Heart left ventricle (tissue), 16 donors: ENCODE data around the gene ZNF440. TPM values are rescaled to one million over a fixed set of nuclear protein-coding genes. Genes with fewer than 3 reads are reported as not detected.

Source experiments
- ATAC-seq, 4 donors: fragments of 200-7000 bp; cut with Tn5 transposase; one replicate each; pipeline ENCODE4 v1.9.1; 2020 to 2022; ENCODE audit warnings: moderate library complexity in 4 of 4, mild to moderate bottlenecking in 3 of 4, moderate number of reproducible peaks in 1 of 4
- DNase-seq, 5 donors: peaks; one replicate each; pipeline ENCODE4 v3.0.0-alpha.2; 2020
- H3K27ac ChIP-seq, 12 donors: fragments of 200-600 bp; sonication (generic) in 4 of 12; one replicate each; pipeline versions ENCODE4 v1.5.0 to v1.8.0; 2016 to 2022; ENCODE audit warnings: mild to moderate bottlenecking in 2 of 12
- H3K27me3 ChIP-seq, 9 donors: fragments of 200-600 bp; sonication (generic) in 2 of 9; one replicate each; pipeline versions ENCODE4 v1.5.1 to v1.8.0; 2016 to 2022; ENCODE audit warnings: mild to moderate bottlenecking in 3 of 9
- H3K36me3 ChIP-seq, 9 donors: fragments of 200-600 bp; sonication (generic) in 2 of 9; one replicate each; pipeline versions ENCODE4 v1.5.0 to v1.8.0; 2018 to 2022; ENCODE audit warnings: mild to moderate bottlenecking in 2 of 9
- H3K4me1 ChIP-seq, 12 donors: fragments of 200-600 bp; sonication (generic) in 4 of 12; one replicate each; pipeline versions ENCODE4 v1.5.0 to v1.8.0; 2016 to 2022; ENCODE audit warnings: mild to moderate bottlenecking in 3 of 12
- H3K4me3 ChIP-seq, 12 donors: fragments of 200-600 bp; sonication (generic) in 4 of 12; one replicate each; pipeline versions ENCODE4 v1.5.0 to v1.8.0; 2017 to 2022; ENCODE audit warnings: mild to moderate bottlenecking in 9 of 12, moderate library complexity in 4 of 12
- H3K9me3 ChIP-seq, 12 donors: fragments of 200-600 bp; sonication (generic) in 4 of 12; one replicate each; pipeline versions ENCODE4 v1.5.0 to v1.8.0; 2016 to 2022; ENCODE audit warnings: mild to moderate bottlenecking in 1 of 12
- POLR2A ChIP-seq, 2 donors: fragments of 450-650 bp; IDR thresholded peaks; one replicate each; pipeline ENCODE4 v1.6.1; 2017; ENCODE audit warnings: antibody characterized with exemption in 2 of 2, mild to moderate bottlenecking in 2 of 2, moderate library complexity in 2 of 2
- WGBS, 4 donors: extraction: QIAGEN DNeasy Blood & Tissue Kit in 2 of 4; methylation state at CpG; one replicate each; pipeline versions ENCODE4 v1.1.5 to v1.1.7; 2013 to 2018; 5-methylcytosine and 5-hydroxymethylcytosine counted together
- intact Hi-C, 10 donors: fragments of 100-400 bp; cut with DNase I; formaldehyde crosslinking; loops; one replicate each; pipeline versions ENCODE4 v1.11.1 to v1.14.2; 2022
- polyA plus RNA-seq, 2 donors: library from polyadenylated mRNA; stranded (reverse); fragments of 200-250 nt; gene quantifications; one replicate each; pipeline ENCODE4 v1.2.3, GENCODE V29; 2013
- total RNA-seq, 9 donors: library from RNA; depleted of rRNA in 2 of 9; stranded (reverse); fragments of >200 nt in 2 of 9; fragmentation: NEBNext Ultra II Directional in 3 of 9; extraction: Animal tissue kit (Norgen Biotek cat#: 25700) in 3 of 9; gene quantifications; one replicate each; pipeline versions ENCODE4 v1.1.0 to v1.2.4, GENCODE V29; 2016 to 2023
- TF ChIP-seq, protein P1 (sequence below), 12 donors: fragments of 200-600 bp; sonication (generic) in 4 of 12; IDR thresholded peaks; one replicate each; pipeline versions ENCODE4 v1.5.0 to v1.8.0; 2018 to 2022; ENCODE audit warnings: antibody characterized with exemption in 12 of 12, mild to moderate bottlenecking in 5 of 12
- donor health status: ischemic (EF 13 %, LVEDD 7.1; RV severe dilation, severe dysfunction).
- donor health status: healthy with polysubstance abuse.
- donor health status: DM: no; HTN: yes; CAD: no.
- donor health status: DM: no; HTN: no; CAD: no.
- donor health status: ischemic (EF 25% LVEDD 6.9; RV normal size, moderate dysfunction).
- donor health status: ischemic (EF 25% LVEDD 5.7; RV mildly dilated, moderate dysfunction).
- donor health status: healthy.
- donor health status: DM: yes; HTN: yes; CAD: no.
- donor health status: ischemic (EF 35%, LVEDD 5.7; RV mildly dilated, moderate dysfunction).
- donor health status: nonischemic (EF 11% LVEDD 7.7; RV severe dilation, severe dysfunction).
- donor health status: DM: yes; HTN: yes; CAD: no.
- donor health status: PGD.
- donor health status: ischemic (EF 29% LVEDD 5.4; RV normal size, mild dysfunction).
- donor health status: nonischemic (EF 23%, LVEDD 6.1; RV moderate dilation, normal function).

ZNF440 gene
- total and polyA plus RNA-seq, 11 donors: 2.5 to 6.6 (median 5.0) TPM

DNA sequence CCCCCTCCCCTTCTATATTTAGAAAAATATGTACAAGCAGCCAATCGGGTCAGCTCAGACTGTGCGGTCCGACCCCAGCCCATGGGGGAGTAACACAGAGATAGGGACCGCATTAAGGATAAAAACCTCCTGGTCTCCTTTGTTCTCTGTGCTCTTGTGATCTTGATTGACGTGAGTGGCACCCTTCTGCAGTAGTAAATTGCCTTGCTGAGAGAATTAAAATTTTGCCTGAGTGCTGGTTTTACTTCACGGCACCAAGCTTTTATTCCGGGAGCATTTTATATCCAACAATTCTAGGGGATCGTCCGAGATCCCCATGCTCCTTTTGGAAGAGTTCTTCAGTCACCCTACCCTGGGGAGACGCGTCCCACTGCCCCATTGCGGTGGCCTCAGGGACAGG, 66.5 kb downstream of the ZNF440 start:
- Histone ChIP-seq H3K27ac (no peak overlapping the region), H3K4me3 (no peak overlapping the region), H3K4me1 (peaks cover 0 to 4% (median 0%) of the 10 kb centered on the region in 12 donors), H3K36me3 (no peaks in the 10 kb centered on the region), H3K9me3 (no peaks in the 10 kb centered on the region), H3K27me3 (no peaks in the 10 kb centered on the region)
- TF ChIP-seq, protein P1, sequence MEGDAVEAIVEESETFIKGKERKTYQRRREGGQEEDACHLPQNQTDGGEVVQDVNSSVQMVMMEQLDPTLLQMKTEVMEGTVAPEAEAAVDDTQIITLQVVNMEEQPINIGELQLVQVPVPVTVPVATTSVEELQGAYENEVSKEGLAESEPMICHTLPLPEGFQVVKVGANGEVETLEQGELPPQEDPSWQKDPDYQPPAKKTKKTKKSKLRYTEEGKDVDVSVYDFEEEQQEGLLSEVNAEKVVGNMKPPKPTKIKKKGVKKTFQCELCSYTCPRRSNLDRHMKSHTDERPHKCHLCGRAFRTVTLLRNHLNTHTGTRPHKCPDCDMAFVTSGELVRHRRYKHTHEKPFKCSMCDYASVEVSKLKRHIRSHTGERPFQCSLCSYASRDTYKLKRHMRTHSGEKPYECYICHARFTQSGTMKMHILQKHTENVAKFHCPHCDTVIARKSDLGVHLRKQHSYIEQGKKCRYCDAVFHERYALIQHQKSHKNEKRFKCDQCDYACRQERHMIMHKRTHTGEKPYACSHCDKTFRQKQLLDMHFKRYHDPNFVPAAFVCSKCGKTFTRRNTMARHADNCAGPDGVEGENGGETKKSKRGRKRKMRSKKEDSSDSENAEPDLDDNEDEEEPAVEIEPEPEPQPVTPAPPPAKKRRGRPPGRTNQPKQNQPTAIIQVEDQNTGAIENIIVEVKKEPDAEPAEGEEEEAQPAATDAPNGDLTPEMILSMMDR (IDR thresholded peaks at IDR 0.05): no peak
- TF ChIP-seq POLR2A (IDR thresholded peaks at IDR 0.05): no peak
- DNase-seq (no peak), ATAC-seq (no peak)
- WGBS, 4 donors: 89 to 93% (median 91%) methylated on average over 12 of the region's 12 CpGs
- intact Hi-C loops: loop anchor here (2.0 to 10.0 kb wide), 10 partner anchors 42 to 262 kb away; partner anchors contain the start of genes ZNF20 (in 5 of the 10) and ZNF491 (in 3 of the 10)

GRCh38 chr19:11881151-11881800, 67.2 kb downstream of the ZNF440 start:
- Histone ChIP-seq H3K27me3 (no peaks in the 10 kb centered on the region), H3K4me1 (peaks cover 0 to 4% (median 0%) of the 10 kb centered on the region in 12 donors), H3K9me3 (no peaks in the 10 kb centered on the region), H3K4me3 (peak overlapping the region in 2 of 12 donors; percentile 8 to 17), H3K36me3 (no peaks in the 10 kb centered on the region), H3K27ac (no peak overlapping the region)
- DNase-seq (peak in 4 of 5 donors; percentile 37 to 48 (median 43)), ATAC-seq (peak in 3 of 4 donors; percentile 76 to 83 (median 79))
- WGBS, 4 donors: 14 to 16% (median 15%) methylated on average over 10 of the region's 10 CpGs
- TF ChIP-seq POLR2A (IDR thresholded peaks at IDR 0.05): no peak
- TF ChIP-seq, protein P1 (IDR thresholded peaks at IDR 0.05): peak; percentile 51 to 81 (median 72)
- intact Hi-C loops: loop anchor here (1.0 to 10.0 kb wide), 13 partner anchors 41 to 261 kb away; partner anchors contain the start of genes ZNF20 (in 5 of the 10) and ZNF491 (in 3 of the 10)

DNA sequence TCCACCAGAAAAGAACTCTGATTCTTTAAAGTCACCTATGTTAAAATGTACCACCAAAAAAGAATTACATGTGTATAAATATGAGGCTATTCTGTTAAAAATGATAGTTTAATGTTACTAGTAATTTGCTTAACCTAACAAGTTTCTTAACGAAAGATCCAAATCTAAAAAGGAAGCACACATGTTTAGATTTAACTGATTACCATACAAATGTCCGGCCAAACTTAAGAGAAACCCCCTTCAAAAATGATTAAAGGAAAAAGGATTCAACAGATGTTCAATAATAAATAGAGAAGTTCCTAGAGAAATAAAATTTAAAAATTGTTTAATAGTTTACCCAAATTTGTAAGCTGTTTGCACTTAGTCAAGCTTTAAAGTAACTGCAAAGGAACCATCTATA, 68.5 kb downstream of the ZNF440 start:
- H3K4me1 ChIP-seq: peaks cover 0 to 11% (median 4%) of the 10 kb centered on the region in 12 donors
- ATAC-seq: no peak
- H3K27me3 ChIP-seq: no peaks in the 10 kb centered on the region
- H3K36me3 ChIP-seq: no peaks in the 10 kb centered on the region
- H3K27ac ChIP-seq: no peak overlapping the region
- H3K4me3 ChIP-seq: no peak overlapping the region
- 62 to 72% (median 67%) methylated on average over 2 of the region's 2 CpGs for WGBS, 4 donors
- intact Hi-C loops: loop anchor here in 8 of 10 donors (2.0 to 10.0 kb wide), 9 partner anchors 40 to 260 kb away; partner anchors contain the start of genes ZNF20 (in 3 of the 8) and ZNF491 (in 3 of the 8)
- no peaks in the 10 kb centered on the region for H3K9me3 ChIP-seq
- no peak for DNase-seq
- TF ChIP-seq, protein P1 (IDR thresholded peaks at IDR 0.05): no peak
- TF ChIP-seq POLR2A (IDR thresholded peaks at IDR 0.05): no peak

Other genes with a start within 250 kb of the ZNF440 start
- gene ACP5, start 236.6 kb upstream of the ZNF440 start, total RNA-seq: 10 to 100 TPM in 2 of 9 donors, 1 to 10 TPM in 6, under 1 TPM in 1; 0.56 to 54.1 (median 3.3) TPM
- 1 to 10 TPM; 1.6 to 1.9 TPM for gene ACP5, start 236.6 kb upstream of the ZNF440 start, polyA plus RNA-seq
- 1 to 10 TPM; 3.5 to 9.2 (median 6.0) TPM for gene ZNF627, start 216.8 kb upstream of the ZNF440 start, total RNA-seq
- 1 to 10 TPM; 2.5 to 4.6 TPM for gene ZNF627, start 216.8 kb upstream of the ZNF440 start, polyA plus RNA-seq
- 1 to 10 TPM; 2.6 to 5.2 (median 4.0) TPM for gene ZNF823, start 75.3 kb upstream of the ZNF440 start, total RNA-seq
- 1 to 10 TPM; 1.6 to 2.2 TPM for gene ZNF823, start 75.3 kb upstream of the ZNF440 start, polyA plus RNA-seq
- 1 to 10 TPM; 2.6 to 9.3 (median 4.9) TPM for gene ZNF441, start 47.3 kb upstream of the ZNF440 start, total RNA-seq
- gene ZNF441, start 47.3 kb upstream of the ZNF440 start, polyA plus RNA-seq: 1 to 10 TPM; 2.4 to 2.5 TPM
- 1 to 10 TPM in 8 of 9 donors, under 1 TPM in 1; 0.91 to 3.4 (median 2.5) TPM for gene ZNF491, start 15.8 kb upstream of the ZNF440 start, total RNA-seq
- gene ZNF491, start 15.8 kb upstream of the ZNF440 start, polyA plus RNA-seq: 1 to 10 TPM; 1.2 to 2.5 TPM
- 1 to 10 TPM; 1.8 to 5.1 (median 4.6) TPM for gene ZNF439, start 34.5 kb downstream of the ZNF440 start, total RNA-seq
- gene ZNF439, start 34.5 kb downstream of the ZNF440 start, polyA plus RNA-seq: 1 to 10 TPM; 3.7 to 6.1 TPM
- gene ZNF69, start 73.5 kb downstream of the ZNF440 start, total RNA-seq: 1 to 10 TPM; 2.8 to 5.4 (median 4.2) TPM
- gene ZNF69, start 73.5 kb downstream of the ZNF440 start, polyA plus RNA-seq: 1 to 10 TPM; 3.0 to 4.3 TPM
- gene ZNF700, start 110.8 kb downstream of the ZNF440 start, total RNA-seq: 1 to 10 TPM; 2.2 to 7.5 (median 4.1) TPM
- 1 to 10 TPM; 3.1 to 3.8 TPM for gene ZNF700, start 110.8 kb downstream of the ZNF440 start, polyA plus RNA-seq
- 1 to 10 TPM; 1.3 to 6.2 (median 5.0) TPM for gene ZNF763, start 150.8 kb downstream of the ZNF440 start, total RNA-seq
- 1 to 10 TPM; 1.6 to 5.3 TPM for gene ZNF763, start 150.8 kb downstream of the ZNF440 start, polyA plus RNA-seq
- gene ZNF433, start 221.4 kb downstream of the ZNF440 start, total RNA-seq: 1 to 10 TPM; 2.2 to 5.5 (median 3.6) TPM
- gene ZNF433, start 221.4 kb downstream of the ZNF440 start, polyA plus RNA-seq: 1 to 10 TPM; 3.5 to 6.6 TPM
- gene ZNF878, start 238.7 kb downstream of the ZNF440 start, total RNA-seq: under 1 TPM in 4 of 9 donors, not detected in 5; 0.16 to 0.24 (median 0.22) TPM
- under 1 TPM; 0.11 to 0.23 TPM for gene ZNF878, start 238.7 kb downstream of the ZNF440 start, polyA plus RNA-seq